Measurements from ENCODE around the gene CYP2B6.

DNA sequence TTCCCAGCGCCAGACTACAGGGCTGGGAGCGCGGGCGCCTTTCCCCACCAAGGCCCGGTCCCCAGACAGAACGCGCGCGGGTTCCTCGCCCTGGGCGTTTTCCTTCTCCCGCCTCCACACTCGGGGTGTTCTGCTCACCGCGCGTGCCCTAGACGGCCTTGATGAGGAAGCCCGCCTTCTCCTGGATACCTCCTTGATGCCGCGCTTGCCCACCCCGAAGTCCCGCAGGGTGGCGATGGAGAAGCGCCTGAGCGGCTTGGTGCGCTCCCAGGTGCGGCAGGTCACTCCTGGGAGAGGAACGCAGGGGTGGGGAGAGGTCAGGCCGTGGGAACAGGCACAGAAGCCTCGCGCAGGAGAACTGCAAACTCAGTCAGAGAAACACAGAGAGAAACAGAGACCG, 34.8 kb downstream of the CYP2B6 start:
- TF ChIP-seq, protein P1, sequence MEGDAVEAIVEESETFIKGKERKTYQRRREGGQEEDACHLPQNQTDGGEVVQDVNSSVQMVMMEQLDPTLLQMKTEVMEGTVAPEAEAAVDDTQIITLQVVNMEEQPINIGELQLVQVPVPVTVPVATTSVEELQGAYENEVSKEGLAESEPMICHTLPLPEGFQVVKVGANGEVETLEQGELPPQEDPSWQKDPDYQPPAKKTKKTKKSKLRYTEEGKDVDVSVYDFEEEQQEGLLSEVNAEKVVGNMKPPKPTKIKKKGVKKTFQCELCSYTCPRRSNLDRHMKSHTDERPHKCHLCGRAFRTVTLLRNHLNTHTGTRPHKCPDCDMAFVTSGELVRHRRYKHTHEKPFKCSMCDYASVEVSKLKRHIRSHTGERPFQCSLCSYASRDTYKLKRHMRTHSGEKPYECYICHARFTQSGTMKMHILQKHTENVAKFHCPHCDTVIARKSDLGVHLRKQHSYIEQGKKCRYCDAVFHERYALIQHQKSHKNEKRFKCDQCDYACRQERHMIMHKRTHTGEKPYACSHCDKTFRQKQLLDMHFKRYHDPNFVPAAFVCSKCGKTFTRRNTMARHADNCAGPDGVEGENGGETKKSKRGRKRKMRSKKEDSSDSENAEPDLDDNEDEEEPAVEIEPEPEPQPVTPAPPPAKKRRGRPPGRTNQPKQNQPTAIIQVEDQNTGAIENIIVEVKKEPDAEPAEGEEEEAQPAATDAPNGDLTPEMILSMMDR (IDR thresholded peaks at IDR 0.05; ENCODE audit: borderline replicate concordance, extremely low read depth, low read length, poor library complexity, severe bottlenecking) = no peak
- TF ChIP-seq EZH2 (IDR thresholded peaks at IDR 0.05; ENCODE audit: borderline replicate concordance, low read depth, low read length, severe bottlenecking) = no peak
